A172 (cell line): ENCODE results near the gene GAREM1. TPM values are rescaled to one million over a fixed set of nuclear protein-coding genes. Genes with fewer than 3 reads are reported as not detected.
"Not testable (repeated sequence)": the region's sequence is repeated elsewhere in the genome, so short reads cannot be mapped to it uniquely, and the experiment has no call there.

Source experiments
- DNase-seq: peaks from one replicate; pipeline ENCODE4 v3.0.0-alpha.2; 2015; ENCODE audit warnings: low spot score
- total RNA-seq: library from RNA; depleted of rRNA; stranded (reverse); fragments of >200 nt; shearing (Covaris generic); gene quantifications from 2 replicates; pipeline ENCODE4 v1.2.3, GENCODE V29; 2014; rRNA removed

GAREM1 gene
- not detected in 2 replicates for total RNA-seq

DNA sequence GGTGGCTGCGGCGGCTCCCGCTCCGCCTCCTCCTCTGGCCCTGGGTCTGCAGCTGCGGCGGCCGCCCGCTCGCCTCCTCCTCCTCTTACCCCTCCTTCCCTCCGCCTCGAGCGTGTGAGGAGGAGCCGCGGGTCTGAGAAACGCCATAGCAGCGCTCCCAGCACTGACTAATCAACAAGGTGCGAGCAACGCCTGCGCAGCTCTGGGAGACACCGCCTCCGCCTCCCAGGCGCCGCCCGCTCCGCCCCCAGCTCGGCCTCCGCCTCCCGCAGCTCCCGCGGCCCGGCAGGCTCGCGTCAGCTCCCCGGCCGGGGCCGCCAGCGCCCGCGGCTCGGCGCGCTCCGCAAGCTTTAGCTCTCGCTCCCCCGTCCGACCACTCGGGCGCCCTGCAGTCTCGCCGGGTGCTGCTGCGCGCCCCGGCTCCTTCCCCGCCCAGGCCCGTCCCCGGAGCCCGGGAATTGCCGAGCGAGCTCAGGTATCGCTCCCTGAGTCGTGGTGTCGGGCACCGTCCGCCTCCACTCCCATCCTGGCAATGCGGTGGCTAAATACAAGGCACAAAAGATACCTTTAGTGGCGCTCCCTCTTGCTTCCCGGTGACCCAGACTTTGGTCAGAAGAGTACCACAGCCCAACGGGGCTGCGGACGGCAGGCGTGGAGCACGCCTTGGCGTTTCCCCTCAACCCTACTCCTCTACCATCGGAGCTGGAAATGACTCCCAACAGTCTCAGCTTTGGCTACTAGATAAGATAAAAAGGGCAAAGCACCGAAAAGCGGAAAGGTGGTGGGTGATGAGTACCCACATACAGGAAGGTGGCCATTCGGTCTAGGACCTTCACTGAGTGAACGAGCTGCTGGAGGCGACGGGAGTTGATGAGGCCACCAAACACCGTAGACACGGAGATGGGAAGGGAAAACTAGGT, at the start of gene GAREM1:
Gene GAREM1 (minus strand): TSS at position 169 of the 920 bp plus-strand sequence. CDS start 454 bp downstream, outside the sequence.
- DNase-seq: peak; percentile 78

DNA sequence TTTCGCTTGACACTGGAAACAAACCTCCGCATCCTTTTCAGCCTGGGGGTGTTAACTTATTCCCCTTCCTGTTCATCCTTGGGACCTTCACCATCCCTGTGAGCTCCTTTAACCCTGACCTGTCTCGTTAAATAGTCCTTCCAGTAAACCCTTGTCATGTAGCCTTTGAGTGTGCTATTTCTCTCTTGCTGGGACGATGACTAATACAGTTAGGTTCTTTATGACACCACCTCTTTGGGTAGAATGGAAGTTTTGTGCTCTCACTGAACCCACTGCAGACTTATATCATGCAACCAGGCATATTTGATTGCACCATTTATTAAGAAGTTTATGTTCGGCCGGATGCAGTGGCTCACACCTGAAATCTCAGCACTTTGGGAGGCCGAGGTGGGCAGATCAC, 40.5 kb upstream of the GAREM1 start:
- DNase-seq: no peak

DNA sequence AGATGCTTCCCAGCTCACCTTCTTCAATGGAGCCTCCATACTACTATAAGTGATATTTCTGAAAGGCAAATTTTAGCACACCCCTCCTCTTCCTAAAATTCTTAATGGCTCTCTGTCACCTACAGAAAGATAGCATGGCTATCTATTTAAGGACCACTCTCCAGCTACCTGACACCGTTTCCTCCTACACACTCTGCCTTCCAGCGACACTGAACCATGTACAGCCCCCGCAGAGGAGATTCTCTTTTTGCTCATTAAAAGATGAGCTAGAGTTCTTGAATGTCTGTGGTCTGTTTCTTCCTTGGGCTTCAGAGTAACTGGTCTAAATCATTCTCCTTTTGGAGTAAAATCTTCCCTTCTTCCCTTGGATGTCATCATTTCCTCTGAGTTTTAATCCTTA, 38.4 kb upstream of the GAREM1 start:
- no peak for DNase-seq

DNA sequence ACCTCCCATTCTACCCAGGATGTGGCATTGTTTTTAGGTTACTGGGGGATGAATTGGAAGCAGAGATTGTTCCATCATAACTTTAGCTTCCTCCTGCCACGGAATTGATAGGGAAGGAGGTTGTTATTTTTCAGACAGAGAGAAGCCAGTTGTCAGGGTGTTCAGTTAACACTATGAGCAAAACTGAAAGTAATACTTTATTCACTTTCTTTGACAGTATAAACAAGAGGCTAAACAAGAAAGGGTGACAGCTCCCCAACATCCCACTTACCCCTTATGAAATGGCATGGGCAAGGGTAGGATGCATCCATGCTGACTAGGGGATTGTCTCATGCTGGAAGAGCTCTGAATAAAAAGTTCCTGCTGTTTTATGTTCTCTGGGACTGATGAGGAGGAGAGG, 36.4 kb upstream of the GAREM1 start:
- DNase-seq: no peak

DNA sequence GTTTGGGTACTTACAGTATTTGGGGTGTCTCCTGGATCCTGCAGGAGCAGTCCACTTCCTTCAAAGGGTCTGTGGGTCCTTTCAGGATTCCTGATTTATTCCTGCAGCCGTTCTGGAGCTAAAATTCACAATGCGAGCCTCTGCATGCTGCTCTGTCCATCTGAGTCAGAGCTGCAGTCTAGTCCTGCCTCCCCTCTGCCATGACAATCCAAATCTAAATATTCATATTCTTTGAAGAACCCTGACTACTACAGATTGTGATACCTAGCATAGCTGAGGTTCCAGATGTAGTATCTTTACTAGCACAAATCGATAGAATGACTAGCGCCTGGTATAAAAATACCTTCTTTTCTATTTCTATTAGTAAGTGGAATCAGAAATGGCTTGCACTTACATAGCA, 31.3 kb upstream of the GAREM1 start:
- no peak for DNase-seq

DNA sequence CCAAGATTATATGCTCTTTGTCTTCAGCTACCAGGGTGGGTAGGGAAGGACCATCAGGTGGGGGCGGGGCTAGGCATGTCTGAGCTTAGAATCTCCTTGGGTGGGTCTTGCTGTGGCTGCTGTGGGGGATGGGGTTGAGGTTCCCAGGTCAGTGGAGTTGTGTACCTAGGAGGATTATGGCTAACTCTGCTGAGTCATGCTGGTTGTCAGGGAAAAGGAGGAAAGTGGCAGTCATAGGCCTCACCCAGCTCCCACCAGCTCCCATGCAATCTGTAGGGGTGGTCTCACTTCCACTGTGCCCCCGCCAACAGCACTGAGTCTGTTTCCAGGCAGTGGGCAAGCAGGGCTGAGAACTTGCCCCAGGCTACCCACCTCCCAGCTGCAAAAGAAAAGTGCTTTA, 30.6 kb upstream of the GAREM1 start:
- not testable (repeated sequence) for DNase-seq

DNA sequence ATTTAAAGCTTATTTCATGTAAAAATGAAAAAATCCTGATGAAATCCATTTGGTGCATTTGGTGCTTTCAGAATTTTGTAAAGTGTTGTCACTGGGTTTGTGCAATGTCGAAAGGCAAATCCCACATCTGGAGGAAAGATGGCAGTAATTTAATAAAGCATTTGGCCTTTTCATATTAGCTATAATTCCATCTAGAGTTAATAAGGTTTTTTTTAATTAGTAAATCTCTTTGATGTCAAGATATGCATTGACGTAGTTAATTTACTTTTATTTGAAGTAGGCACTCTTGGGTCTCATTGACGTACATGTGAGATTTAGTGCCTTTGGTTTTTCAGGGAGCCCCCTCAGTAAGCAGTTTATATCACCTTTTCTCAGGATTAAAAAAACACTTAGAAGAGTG, 12.3 kb upstream of the GAREM1 start:
- DNase-seq: no peak

DNA sequence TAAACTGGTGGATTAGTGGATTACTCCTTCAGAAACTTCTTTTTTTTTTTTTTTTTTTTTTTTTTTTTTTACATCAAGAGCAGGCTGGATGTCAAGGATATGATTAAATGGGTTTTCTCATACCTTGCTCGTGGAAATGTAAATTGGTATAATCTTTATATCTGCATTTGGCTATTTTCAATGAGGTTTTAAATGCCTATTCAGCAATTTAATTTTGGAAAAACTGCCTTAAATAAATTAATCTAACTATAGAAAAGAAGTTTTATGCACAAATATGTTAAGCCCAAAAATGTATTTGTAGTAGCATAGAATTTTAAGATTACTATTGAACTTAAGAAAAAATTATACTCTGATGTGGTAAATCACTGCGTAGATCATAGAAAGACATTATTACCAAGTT, 11.4 kb upstream of the GAREM1 start:
- no peak for DNase-seq

DNA sequence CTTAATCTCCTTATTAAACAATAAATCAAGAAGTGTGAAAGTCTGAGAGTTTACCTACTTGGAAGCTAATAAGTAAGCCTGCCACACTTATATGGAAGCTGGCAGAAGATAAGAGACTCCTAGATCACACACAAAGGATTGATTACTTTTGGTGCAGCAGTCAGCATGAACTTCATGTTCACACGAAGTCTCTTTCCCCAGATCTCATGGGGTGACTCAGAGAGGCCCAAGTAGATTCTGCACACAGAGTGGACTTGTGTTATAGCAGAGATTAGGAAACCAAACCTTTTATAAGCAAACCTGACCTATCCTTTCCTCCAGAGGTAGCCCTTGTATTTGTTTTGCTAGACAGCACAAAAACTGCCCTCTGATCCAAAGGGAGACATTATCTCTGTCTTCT, 9.9 kb upstream of the GAREM1 start:
- DNase-seq: no peak

DNA sequence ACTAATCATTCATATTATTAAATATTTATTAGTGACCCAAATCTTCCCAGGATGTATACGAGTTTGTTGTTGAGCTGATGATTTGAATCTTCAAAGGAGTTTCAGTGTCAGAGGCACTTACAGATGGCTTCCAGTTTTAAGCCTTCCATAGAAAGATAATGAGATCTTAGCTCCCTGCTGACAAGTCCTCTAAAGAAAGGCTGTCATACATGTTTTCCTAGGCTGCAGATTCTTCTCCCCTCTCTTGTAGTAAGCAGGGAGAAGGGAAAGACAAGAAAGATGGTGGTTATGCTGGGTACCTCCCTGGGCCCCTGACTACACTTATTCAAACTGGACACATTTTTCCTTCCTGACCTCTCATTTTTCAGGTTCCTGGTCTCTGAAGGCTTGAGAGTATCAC, 8.1 kb upstream of the GAREM1 start:
- no peak for DNase-seq

DNA sequence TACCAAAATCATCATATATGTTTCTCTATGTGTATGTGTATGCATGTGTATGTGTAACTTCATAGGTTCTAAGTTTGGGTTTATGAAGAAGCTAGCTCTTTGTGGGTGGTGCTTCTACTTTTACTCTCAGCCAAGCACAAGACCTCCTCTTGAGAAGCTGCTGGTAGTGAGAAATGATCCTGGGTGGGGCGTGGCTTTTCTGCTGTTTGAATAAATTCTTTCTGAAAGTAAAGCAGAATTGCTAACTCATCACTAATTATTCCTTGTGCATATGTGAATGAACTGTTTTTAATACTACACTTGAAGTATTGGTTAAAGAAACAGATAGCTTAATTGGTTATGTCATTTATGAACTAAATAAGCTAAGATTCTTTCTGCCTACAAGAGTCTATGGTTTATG, 7.6 kb upstream of the GAREM1 start:
- no peak for DNase-seq

DNA sequence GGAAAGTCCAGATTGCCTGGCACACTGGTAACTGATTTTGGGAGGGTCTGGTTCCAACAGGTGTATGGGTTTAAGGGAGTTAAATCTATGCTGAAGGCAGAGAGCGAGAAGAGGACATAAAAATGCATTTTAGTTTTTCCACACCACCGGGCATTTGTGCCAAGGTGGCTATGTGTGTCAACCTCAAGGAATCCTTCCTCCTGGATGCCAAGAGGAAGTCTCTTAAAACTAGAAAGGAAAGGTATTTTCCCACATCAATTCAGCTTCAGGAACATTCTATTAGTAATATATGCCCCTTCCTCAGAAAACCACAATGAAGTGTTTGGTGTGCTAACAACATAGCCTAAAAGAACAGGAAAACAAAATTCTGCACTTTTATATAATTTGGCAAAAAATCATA, 5.4 kb upstream of the GAREM1 start:
- no peak for DNase-seq

DNA sequence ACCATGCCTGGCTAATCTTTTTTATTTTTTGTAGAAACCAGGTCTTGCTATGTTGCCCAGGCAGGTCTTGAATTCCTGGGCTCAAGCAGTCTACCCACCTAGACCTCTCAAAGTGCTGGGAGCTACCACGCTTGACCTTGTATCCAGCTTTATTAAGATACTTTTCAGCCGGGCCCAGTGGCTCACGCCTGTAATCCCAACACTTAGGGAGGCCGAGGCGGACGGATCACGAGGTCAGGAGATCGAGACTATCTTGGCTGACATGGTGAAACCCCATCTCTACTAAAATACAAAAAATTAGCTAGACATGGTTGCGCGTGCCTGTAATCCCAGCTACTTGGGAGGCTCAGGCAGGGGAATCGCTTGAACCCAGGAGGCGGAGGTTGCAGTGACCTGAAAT, 4.4 kb upstream of the GAREM1 start:
- DNase-seq: not testable (repeated sequence)

DNA sequence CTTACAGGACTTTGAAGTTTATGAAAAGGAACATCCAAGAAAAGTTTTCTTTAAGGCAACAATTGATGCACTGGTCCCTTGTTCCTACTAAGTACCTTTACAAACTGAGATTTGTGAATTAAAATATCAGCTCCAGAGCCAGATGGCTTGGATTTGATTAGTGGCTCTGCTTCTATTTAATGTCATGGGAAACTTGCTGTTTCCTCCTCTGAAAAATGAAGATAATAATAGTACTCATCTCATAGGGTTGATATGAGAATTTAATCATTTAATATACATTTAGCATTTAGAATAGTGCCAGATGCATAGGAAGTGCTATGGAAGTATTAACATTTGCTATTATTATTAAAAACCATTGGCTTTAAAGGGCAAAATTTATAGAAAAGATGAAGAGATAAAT, 2.6 kb upstream of the GAREM1 start:
- no peak for DNase-seq

DNA sequence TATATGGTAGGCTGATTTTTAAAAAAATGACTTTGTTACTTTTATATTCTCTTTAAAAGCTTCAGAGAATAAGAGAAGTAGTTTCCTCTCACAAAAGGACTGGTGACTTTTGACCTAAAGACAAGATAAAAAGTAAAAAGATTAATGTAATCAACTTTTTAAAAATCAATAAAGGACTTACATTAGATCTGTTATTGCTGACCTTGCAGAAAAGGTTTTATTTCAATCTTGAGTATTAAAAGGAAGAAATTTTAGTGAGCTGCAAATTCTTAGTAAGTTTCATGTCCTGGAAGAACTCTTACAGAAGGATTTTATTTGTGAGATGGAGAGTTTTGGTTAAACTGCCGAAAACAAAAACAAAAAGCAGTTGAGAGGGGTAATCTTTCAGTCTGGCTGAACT, 2.2 kb upstream of the GAREM1 start:
- no peak for DNase-seq

DNA sequence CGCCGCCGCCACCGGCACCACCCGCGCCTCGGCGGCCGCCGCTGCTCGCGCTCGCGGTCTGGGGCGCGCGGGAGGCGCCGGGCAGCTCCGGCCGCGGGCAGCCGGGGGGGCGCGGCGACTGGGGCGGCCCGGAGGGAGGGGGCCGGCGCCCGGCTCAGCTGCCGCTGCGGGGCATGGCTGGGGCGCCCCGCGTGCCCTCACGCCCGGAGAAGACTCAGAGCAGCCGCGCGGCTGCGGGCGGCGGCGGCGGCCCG, 295 bp downstream of the GAREM1 start:
- no peak for DNase-seq

DNA sequence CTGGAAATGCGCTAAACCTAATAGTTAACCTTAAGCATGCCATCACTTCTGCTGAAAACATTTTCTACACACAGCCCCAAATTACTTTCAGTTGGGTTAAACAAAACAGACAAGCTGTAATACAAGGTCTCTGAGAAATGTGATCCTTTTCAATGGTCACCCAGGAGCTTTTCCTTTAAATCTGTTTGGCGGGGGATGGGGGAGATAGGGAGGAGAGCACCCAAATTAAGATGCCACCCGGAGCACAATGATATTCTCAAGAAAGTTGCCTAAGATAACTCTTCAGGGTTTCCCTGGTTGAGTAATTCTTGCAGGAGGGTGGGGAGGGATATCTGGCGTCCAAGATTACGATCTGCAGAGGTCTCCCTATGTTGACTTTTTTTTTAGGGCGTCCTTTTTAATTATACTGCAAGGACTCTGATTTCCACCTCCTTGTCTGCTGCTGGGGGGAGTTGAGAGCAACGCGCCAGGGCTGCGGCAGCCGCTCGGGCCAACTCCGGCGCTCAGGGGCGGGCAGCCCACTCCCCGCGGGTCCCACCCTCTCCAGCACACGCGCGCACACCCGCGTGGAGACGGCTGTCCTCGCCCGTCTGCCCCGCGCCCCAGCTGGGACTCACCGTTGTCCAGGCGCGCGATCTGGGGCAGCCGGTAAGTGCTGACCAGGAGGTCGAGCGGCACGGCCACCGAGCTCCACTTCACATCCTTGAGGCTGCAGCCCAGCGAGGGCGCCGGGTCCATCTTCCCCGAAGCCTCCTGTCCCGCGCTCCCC, 807 bp downstream of the GAREM1 start:
- no peak for DNase-seq

DNA sequence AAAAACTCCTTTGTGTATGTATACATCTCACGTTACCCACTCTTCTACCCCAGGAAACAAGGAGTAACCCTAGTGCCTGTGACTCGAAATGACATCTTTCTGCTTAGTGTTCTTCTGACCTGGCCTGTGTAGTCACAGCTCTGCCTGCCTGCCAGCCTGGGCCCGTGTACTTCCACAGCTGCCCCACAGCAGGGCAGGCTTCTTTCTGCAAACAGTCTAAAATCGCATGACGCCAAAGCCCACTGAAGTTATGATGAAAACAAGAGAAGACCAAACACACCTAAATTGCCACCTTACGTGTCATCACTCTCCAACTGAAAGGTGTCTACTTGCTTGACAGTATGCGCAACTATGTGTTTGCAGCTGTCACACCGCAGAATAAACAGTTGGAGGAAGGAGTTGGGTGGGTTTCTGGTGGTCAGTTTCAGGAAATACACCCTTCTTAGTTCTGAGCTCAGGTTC, 1.5 kb downstream of the GAREM1 start:
- no peak for DNase-seq

DNA sequence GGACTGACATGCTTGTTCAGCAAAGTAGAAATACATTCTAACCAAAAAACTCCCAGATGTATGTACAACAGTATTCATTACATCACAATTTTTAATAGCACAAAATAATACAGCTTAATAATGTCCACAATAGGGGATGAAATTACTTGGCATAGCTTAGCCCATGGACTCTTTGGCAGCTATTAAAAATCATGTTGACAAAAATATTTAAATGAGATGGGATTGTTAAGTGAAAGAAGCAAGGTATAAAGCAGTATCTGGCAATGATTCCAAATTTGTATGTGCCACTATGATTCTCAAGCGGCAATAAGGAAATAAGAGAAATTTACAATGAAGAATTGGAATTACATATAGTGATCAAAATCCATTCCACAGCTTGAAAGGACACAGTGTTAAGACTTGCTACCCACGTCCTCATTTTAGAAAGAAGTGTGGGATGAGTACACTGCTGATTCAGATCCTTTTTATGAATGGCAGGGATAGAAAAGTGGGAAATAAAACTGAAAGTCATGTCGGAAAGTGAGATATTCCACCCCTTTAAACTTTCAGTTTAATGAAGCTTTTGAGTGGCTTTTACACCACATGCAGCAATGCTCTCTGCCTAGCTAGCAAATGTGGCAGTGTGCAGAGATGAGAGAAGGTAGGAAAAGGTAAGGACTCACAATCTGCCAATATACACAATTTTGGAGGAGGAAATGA, 2.4 kb downstream of the GAREM1 start:
- no peak for DNase-seq

DNA sequence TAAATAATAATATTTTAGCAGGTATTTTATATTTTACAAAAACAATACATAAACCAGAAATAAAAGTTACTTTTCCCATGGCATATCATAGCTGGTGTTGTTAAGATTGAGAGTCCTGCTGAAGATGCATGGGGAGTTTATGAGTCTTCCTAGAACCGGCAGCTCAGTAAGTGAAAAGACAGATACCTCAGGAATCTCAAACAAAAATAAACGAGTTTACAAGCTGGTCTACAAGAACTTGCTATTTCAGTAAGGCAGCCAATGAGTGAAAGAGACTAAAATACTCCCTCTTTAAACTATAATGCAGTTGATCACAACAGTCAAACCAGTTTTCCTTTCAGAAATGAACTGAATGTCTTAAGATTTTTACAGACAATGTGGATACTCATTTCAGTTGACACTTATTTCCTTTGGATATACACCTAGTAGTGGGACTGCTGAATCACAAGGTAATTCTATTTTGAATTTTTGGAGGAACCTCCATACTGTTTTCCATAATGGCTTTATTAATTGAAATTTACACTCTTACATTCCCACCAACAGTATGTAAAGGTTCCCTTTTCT, 8.9 kb downstream of the GAREM1 start:
- DNase-seq: no peak

DNA sequence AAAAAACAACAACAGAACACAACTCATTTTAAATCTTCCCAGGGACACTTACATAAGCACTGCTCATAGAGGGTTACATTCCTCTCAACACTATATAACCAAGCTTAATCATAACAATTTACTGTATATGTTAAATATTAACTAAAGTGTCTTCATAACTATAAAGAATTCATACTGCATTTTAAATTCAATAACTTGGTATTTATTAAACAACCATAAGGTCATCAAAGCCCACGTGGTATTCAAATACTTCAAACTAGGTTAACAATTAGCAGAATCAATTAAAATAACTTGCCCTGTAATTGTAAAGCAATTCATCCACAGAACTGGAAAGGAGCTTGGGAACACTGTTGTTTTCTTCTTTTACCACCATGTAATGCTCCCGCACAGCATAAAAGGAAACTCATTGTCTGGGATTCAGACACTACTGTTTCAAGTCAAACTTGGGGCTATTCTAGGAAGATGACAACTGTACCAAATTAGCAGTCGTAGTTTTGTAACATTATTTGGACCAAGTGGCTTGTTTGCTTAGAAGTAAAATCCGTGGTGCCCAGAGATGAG, 10.4 kb downstream of the GAREM1 start:
- no peak for DNase-seq
